Cardiac muscle cell (in vitro differentiated cells and primary cell): ENCODE results near the gene BCAS3. TPM values are rescaled to one million over a fixed set of nuclear protein-coding genes. Genes with fewer than 3 reads are reported as not detected.

ENCODE experiments used
- DNase-seq, 2 donors: peaks; one replicate each; pipeline versions ENCODE4 v3.0.0 to v3.0.0-alpha.2; 2010 to 2017; ENCODE audit warnings: low read depth in 1 of 2, low spot score in 1 of 2
- H3K27ac ChIP-seq: fragments of 200-600 bp; sonication (generic); 2 replicates; pipeline ENCODE4 v1.5.1; 2016
- H3K27me3 ChIP-seq: fragments of 200-600 bp; sonication (generic); 2 replicates; pipeline ENCODE4 v1.6.0; 2016; ENCODE audit warnings: control low read depth
- H3K36me3 ChIP-seq: fragments of 200-600 bp; sonication (generic); 2 replicates; pipeline ENCODE4 v1.5.1; 2016; ENCODE audit warnings: control low read depth
- H3K4me1 ChIP-seq: fragments of 200-600 bp; sonication (generic); 2 replicates; pipeline ENCODE4 v1.8.1; 2017; ENCODE audit warnings: low read depth, mild to moderate bottlenecking, mixed run types
- H3K4me3 ChIP-seq: fragments of 200-600 bp; sonication (generic); 2 replicates; pipeline ENCODE4 v1.5.1; 2016; ENCODE audit warnings: mild to moderate bottlenecking
- H3K9me3 ChIP-seq: fragments of 200-600 bp; sonication (generic); 2 replicates; pipeline ENCODE4 v1.5.1; 2017; ENCODE audit warnings: low read depth, mild to moderate bottlenecking, control low read depth
- polyA plus RNA-seq: library from polyadenylated mRNA; unstranded; fragments of >200 nt; fragmentation: Nextera tagmentation; extraction: Ambion mirVana; gene quantifications from 2 replicates; pipeline ENCODE4 v1.2.1, GENCODE V29; 2016
- total RNA-seq: library from RNA; depleted of rRNA; stranded (reverse); fragments of >200 nt; gene quantifications from 2 replicates; pipeline ENCODE4 v1.2.3, GENCODE V29; 2016
- TF ChIP-seq, protein P1 (sequence below): IDR thresholded peaks from 2 replicates; pipeline ENCODE4 v1.5.1; 2012; ENCODE audit warnings: low read depth, mild to moderate bottlenecking, low read length

The BCAS3 gene
- total and polyA plus RNA-seq, 2 experiments from 2014 or later = 36.5 to 39.6 TPM

DNA sequence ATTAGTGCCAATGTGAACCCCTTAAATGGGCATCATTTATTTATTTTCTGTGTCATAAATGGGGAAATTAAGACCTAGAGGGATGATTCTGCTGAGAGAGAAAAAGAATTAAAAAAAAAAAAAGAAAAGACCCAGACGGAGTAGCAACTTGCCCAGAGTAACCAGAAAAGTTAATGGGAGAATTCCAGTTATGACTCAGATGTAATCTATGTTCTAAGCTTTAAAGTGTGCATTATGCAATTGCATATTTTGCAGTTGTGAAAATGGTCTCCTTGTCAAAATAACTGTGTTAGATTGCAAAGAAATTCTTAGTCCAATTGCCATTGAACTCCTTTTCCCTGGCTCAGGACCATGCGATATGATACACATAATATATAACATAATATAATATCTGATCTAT, 683.4 kb downstream of the BCAS3 start:
- Histone ChIP-seq H3K27ac (no peak overlapping the region), H3K36me3 (no peaks in the 10 kb centered on the region), H3K4me1 (peaks cover 10% of the 10 kb centered on the region), H3K9me3 (no peaks in the 10 kb centered on the region), H3K27me3 (no peaks in the 10 kb centered on the region), H3K4me3 (no peak overlapping the region)
- TF ChIP-seq, protein P1, sequence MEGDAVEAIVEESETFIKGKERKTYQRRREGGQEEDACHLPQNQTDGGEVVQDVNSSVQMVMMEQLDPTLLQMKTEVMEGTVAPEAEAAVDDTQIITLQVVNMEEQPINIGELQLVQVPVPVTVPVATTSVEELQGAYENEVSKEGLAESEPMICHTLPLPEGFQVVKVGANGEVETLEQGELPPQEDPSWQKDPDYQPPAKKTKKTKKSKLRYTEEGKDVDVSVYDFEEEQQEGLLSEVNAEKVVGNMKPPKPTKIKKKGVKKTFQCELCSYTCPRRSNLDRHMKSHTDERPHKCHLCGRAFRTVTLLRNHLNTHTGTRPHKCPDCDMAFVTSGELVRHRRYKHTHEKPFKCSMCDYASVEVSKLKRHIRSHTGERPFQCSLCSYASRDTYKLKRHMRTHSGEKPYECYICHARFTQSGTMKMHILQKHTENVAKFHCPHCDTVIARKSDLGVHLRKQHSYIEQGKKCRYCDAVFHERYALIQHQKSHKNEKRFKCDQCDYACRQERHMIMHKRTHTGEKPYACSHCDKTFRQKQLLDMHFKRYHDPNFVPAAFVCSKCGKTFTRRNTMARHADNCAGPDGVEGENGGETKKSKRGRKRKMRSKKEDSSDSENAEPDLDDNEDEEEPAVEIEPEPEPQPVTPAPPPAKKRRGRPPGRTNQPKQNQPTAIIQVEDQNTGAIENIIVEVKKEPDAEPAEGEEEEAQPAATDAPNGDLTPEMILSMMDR = no peak
- peak in 1 of 2 donors; percentile 88 for DNase-seq

DNA sequence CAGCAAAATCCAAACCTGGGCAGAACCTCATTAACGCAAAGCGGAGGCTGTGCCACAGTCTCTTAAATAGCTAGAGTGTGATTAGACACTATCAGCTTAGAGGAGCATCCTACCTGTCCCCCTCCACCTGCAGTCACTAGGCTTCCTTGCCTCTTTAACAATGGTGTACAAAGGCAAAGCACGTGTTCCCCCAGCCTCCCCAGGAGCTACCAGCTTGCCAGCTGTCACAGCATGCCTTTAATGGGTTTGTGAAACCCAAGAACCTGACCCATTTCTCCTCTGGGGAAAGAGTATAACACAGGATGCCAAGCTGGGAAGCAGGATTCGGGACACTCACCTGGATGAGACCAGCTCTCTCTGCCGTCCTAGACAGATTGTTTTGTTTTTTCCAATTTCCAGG, 684.7 kb downstream of the BCAS3 start:
- no peaks in the 10 kb centered on the region for H3K36me3 ChIP-seq
- H3K27ac ChIP-seq = no peak overlapping the region
- DNase-seq = no peak
- peaks cover 17% of the 10 kb centered on the region for H3K4me1 ChIP-seq
- H3K4me3 ChIP-seq = no peak overlapping the region
- H3K27me3 ChIP-seq = no peaks in the 10 kb centered on the region
- H3K9me3 ChIP-seq = no peaks in the 10 kb centered on the region
- TF ChIP-seq, protein P1 = no peak

DNA sequence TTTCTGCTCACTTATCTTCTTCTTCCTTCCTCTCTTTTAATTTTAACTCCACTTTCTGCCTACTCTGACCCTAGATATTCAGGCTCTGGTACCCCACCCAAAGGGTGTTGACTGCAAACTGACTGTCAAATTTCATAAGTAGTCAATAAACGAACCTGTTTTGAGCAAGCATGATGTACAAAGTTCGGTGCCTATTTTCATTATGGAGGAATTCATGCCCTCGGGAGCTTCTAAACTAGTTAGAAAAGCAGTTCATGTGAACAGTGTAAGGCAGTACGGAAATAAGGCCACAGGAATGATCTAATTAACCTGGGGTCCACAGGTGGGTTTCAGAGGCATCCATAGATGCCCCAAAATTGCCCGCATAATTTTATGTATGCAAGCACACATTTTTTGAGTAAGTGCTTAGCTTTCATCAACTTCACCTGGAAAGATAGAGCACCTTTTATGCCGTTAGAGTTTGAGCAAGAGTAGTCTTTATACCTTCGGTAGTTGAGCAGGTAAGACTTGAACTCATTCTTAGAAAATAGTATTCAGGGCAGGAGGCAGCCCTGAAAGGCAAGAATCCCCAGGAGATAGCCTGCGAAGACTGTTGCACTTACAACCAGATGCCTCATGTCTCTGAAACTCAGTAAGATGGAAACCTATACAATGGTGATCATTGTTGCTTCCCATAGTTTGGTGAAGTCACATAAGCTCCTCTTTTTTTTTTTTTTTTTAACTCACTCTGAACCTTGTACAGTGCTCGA, 685.4 kb downstream of the BCAS3 start:
- TF ChIP-seq, protein P1 = no peak
- H3K4me1 ChIP-seq = peaks cover 24% of the 10 kb centered on the region
- DNase-seq = no peak
- H3K9me3 ChIP-seq = no peaks in the 10 kb centered on the region
- H3K27me3 ChIP-seq = no peaks in the 10 kb centered on the region
- H3K4me3 ChIP-seq = no peak overlapping the region
- no peaks in the 10 kb centered on the region for H3K36me3 ChIP-seq
- no peak overlapping the region for H3K27ac ChIP-seq

DNA sequence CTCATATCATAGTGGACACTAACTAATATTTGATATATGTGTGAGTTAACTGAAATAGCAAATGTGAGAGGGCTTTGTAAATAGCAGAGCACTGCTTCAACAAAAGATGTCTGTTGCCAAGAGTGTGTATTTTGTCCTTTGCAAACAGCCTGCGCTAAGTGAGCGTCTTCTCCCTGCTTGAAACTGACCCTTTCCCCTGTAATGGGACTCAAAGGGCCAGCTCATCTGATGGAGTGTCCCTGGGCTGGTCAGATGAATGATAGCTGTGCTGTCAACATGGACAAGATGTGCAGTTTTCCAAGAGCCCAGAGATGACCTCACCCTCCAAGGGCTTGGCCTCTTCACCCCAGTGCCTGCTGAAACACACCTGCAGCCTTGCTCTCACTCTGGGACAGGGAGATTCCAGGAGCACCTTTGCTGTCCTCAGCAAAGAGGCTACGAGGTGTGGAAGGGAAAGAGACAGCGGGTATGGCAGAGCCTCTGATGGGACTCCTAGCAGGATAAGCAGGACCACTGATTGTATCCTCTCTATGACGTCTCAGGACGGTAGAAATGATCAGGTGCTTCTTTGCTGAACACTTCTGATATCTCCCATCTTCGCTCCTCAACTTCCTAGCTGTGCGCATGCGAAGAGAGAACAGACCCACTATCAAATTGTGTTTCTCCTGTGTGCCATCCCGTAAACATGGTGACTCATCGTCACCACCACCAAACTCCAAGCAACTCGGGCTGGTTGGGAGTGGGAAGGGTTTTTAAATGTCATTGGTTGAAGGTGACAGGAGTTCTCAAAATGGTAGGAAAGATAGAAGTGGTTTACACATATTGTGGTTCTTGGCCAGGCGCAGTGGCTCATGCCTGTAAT, 686.2 kb downstream of the BCAS3 start:
- H3K27me3 ChIP-seq = no peaks in the 10 kb centered on the region
- no peaks in the 10 kb centered on the region for H3K9me3 ChIP-seq
- DNase-seq = no peak
- no peak overlapping the region for H3K27ac ChIP-seq
- TF ChIP-seq, protein P1 = no peak
- H3K4me3 ChIP-seq = no peak overlapping the region
- no peaks in the 10 kb centered on the region for H3K36me3 ChIP-seq
- peaks cover 30% of the 10 kb centered on the region for H3K4me1 ChIP-seq

DNA sequence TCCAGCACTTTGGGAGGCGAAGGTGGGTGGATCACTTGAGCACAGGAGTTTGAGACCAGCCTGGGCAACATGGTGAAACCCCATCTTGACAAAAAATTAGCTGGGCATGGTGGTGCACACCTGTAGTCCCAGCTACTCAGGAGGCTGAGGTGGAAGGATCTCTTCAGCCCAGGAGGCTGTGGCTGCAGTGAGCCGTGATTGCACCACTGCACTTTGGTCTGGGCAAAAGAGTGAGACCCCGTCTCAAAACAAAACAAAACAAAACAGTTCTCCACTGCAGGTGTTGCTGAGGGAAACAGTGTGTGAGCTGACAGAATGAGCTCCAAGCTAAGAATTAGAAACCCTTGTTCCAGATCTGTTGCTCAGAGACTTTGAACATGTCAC, 686.8 kb downstream of the BCAS3 start:
- Histone ChIP-seq H3K4me3 (no peak overlapping the region), H3K9me3 (no peaks in the 10 kb centered on the region), H3K4me1 (peaks cover 35% of the 10 kb centered on the region), H3K27me3 (no peaks in the 10 kb centered on the region), H3K27ac (no peak overlapping the region), H3K36me3 (no peaks in the 10 kb centered on the region)
- DNase-seq = no peak
- TF ChIP-seq, protein P1 = no peak
